NCI-H82 treated with DMSO at 0.1 percent for 48 hours (cell line): ENCODE data around the gene ACBD6.

Source experiments
- DNase-seq: peaks from one replicate; lab custom pipeline; 2025; ENCODE audit not compliant: unreplicated experiment; lab: John Stamatoyannopoulos, UW

Gene ACBD6

GRCh38 chr1:180246579-180246978, 255.8 kb downstream of the ACBD6 start:
- no peak for DNase-seq

GRCh38 chr1:180244840-180245239, 257.5 kb downstream of the ACBD6 start:
- no peak for DNase-seq

GRCh38 chr1:180243517-180244221, 258.7 kb downstream of the ACBD6 start:
- DNase-seq: no peak

- DNase-seq: no peak
Measured at GRCh38 chr1:180241716-180242544, 260.4 kb downstream of the ACBD6 start.

DNA sequence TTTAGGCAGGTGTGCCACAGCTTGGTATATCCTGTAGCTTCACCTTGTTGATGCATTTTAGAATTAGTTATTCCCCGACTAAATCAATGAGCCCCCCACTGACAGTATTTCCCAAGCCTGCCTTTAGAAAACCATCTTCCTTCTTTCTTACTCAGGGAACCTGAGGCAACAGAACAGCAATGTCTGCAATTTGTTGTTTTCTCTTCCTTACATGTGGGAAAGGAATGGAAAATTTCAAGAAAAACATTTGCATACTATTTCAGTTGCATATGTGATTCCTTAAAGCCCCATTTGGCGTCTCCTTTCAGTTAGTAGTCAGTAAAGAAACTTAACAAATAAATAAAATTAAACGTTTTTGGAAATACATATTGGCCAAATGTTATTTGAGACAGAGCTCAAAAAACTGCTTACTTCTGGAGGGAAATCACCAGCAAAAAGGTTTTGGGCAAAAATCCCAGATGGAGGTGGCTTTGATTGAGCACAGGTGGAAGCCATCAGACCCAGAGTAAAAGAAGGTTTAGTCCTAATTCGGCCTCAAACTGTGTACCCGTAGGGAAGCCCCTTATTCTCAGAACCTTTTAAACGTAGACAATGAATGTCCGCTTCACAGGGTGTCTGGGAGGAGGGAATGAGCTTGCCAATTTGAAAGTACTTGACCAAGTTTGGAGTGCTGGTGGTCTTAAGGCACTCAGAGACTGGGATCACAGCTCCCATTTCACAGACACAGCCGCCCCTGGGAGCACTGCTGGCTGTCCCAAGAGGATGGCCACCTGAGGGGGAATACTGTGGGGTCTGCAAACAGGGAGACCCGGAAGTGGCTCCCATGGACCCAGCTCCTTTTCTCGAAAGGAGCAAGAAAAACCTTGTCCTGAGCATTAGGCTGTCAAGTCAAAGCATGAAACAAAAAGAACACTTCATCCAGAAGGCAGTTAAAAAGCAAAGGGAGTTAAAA, 263.0 kb downstream of the ACBD6 start:
- DNase-seq: no peak

DNA sequence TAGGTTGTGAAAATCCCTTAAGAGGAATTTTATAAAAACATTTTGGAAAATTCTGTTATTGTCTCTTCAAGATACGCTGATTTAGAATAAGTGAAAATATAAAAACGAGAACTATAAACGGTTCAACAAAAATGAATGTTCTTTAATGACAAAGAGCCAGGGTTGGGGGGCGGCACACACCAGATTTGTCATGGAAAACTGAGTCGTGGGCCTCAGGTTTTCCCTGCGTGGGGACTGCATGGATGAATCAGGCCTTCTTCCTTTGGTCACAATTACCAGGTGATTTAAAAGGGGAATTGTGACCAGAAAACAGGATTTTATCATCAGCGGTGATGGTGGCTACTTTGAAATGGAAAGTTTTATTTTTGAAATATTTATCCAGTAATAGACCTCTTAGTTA, 263.7 kb downstream of the ACBD6 start:
- no peak for DNase-seq
